Heart left ventricle (tissue), 16 donors: ENCODE measurements around the gene BRICD5. TPM values are rescaled to one million over a fixed set of nuclear protein-coding genes. Genes with fewer than 3 reads are reported as not detected.
A peak's percentile ranks its signal among the peaks of the same experiment; 100 is the strongest.

ENCODE experiments used
- ATAC-seq, 4 donors: fragments of 200-7000 bp; cut with Tn5 transposase; one replicate each; pipeline ENCODE4 v1.9.1; 2020 to 2022; ENCODE audit warnings: moderate library complexity in 4 of 4, mild to moderate bottlenecking in 3 of 4, moderate number of reproducible peaks in 1 of 4
- DNase-seq, 5 donors: peaks; one replicate each; pipeline ENCODE4 v3.0.0-alpha.2; 2020
- H3K27ac ChIP-seq, 12 donors: fragments of 200-600 bp; sonication (generic) in 4 of 12; one replicate each; pipeline versions ENCODE4 v1.5.0 to v1.8.0; 2016 to 2022; ENCODE audit warnings: mild to moderate bottlenecking in 2 of 12
- H3K27me3 ChIP-seq, 9 donors: fragments of 200-600 bp; sonication (generic) in 2 of 9; one replicate each; pipeline versions ENCODE4 v1.5.1 to v1.8.0; 2016 to 2022; ENCODE audit warnings: mild to moderate bottlenecking in 3 of 9
- H3K36me3 ChIP-seq, 9 donors: fragments of 200-600 bp; sonication (generic) in 2 of 9; one replicate each; pipeline versions ENCODE4 v1.5.0 to v1.8.0; 2018 to 2022; ENCODE audit warnings: mild to moderate bottlenecking in 2 of 9
- H3K4me1 ChIP-seq, 12 donors: fragments of 200-600 bp; sonication (generic) in 4 of 12; one replicate each; pipeline versions ENCODE4 v1.5.0 to v1.8.0; 2016 to 2022; ENCODE audit warnings: mild to moderate bottlenecking in 3 of 12
- H3K4me3 ChIP-seq, 12 donors: fragments of 200-600 bp; sonication (generic) in 4 of 12; one replicate each; pipeline versions ENCODE4 v1.5.0 to v1.8.0; 2017 to 2022; ENCODE audit warnings: mild to moderate bottlenecking in 9 of 12, moderate library complexity in 4 of 12
- H3K9me3 ChIP-seq, 12 donors: fragments of 200-600 bp; sonication (generic) in 4 of 12; one replicate each; pipeline versions ENCODE4 v1.5.0 to v1.8.0; 2016 to 2022; ENCODE audit warnings: mild to moderate bottlenecking in 1 of 12
- CTCF ChIP-seq, 12 donors: fragments of 200-600 bp; sonication (generic) in 4 of 12; IDR thresholded peaks; one replicate each; pipeline versions ENCODE4 v1.5.0 to v1.8.0; 2018 to 2022; ENCODE audit warnings: antibody characterized with exemption in 12 of 12, mild to moderate bottlenecking in 5 of 12
- POLR2A ChIP-seq, 2 donors: fragments of 450-650 bp; IDR thresholded peaks; one replicate each; pipeline ENCODE4 v1.6.1; 2017; ENCODE audit warnings: antibody characterized with exemption in 2 of 2, mild to moderate bottlenecking in 2 of 2, moderate library complexity in 2 of 2
- WGBS, 4 donors: extraction: QIAGEN DNeasy Blood & Tissue Kit in 2 of 4; methylation state at CpG; one replicate each; pipeline versions ENCODE4 v1.1.5 to v1.1.7; 2013 to 2018; 5-methylcytosine and 5-hydroxymethylcytosine counted together
- intact Hi-C, 10 donors: fragments of 100-400 bp; cut with DNase I; formaldehyde crosslinking; loops; one replicate each; pipeline versions ENCODE4 v1.11.1 to v1.14.2; 2022
- polyA plus RNA-seq, 2 donors: library from polyadenylated mRNA; stranded (reverse); fragments of 200-250 nt; gene quantifications; one replicate each; pipeline ENCODE4 v1.2.3, GENCODE V29; 2013
- total RNA-seq, 9 donors: library from RNA; depleted of rRNA in 2 of 9; stranded (reverse); fragments of >200 nt in 2 of 9; fragmentation: NEBNext Ultra II Directional in 3 of 9; extraction: Animal tissue kit (Norgen Biotek cat#: 25700) in 3 of 9; gene quantifications; one replicate each; pipeline versions ENCODE4 v1.1.0 to v1.2.4, GENCODE V29; 2016 to 2023
- donor health status: ischemic (EF 13 %, LVEDD 7.1; RV severe dilation, severe dysfunction).
- donor health status: healthy with polysubstance abuse.
- donor health status: DM: no; HTN: yes; CAD: no.
- donor health status: DM: no; HTN: no; CAD: no.
- donor health status: ischemic (EF 25% LVEDD 6.9; RV normal size, moderate dysfunction).
- donor health status: ischemic (EF 25% LVEDD 5.7; RV mildly dilated, moderate dysfunction).
- donor health status: healthy.
- donor health status: DM: yes; HTN: yes; CAD: no.
- donor health status: ischemic (EF 35%, LVEDD 5.7; RV mildly dilated, moderate dysfunction).
- donor health status: nonischemic (EF 11% LVEDD 7.7; RV severe dilation, severe dysfunction).
- donor health status: DM: yes; HTN: yes; CAD: no.
- donor health status: PGD.
- donor health status: ischemic (EF 29% LVEDD 5.4; RV normal size, mild dysfunction).
- donor health status: nonischemic (EF 23%, LVEDD 6.1; RV moderate dilation, normal function).

Gene BRICD5
- total and polyA plus RNA-seq, 11 donors = 1.7 to 11.7 (median 5.5) TPM

- Histone ChIP-seq H3K4me1 (peaks cover 4 to 47% (median 22%) of the 10 kb centered on the region in 12 donors), H3K27me3 (no peaks in the 10 kb centered on the region), H3K9me3 (no peaks in the 10 kb centered on the region), H3K36me3 (peaks cover 0 to 13% (median 6%) of the 10 kb centered on the region in 9 donors), H3K4me3 (no peak overlapping the region), H3K27ac (peak overlapping the region in 5 of 12 donors; percentile 5 to 90 (median 27))
- no peak for TF ChIP-seq CTCF (IDR thresholded peaks at IDR 0.05)
- no peak for TF ChIP-seq POLR2A (IDR thresholded peaks at IDR 0.05)
- WGBS, 4 donors = 93 to 95% (median 95%) methylated on average over 5 to 10 of the region's 10 CpGs
- ATAC-seq (no peak), DNase-seq (no peak)
- intact Hi-C loops = loop anchor here in 2 of 10 donors (5.0 to 10.0 kb wide), 2 partner anchors 40 to 263 kb away; partner anchors contain the start of gene CCNF (in 1 of the 2)
These were observed 48.8 kb downstream of the BRICD5 start for GRCh38 chr16:2161911-2162310.

- H3K4me1 ChIP-seq = peaks cover 10 to 55% (median 31%) of the 10 kb centered on the region in 12 donors
- TF ChIP-seq CTCF (IDR thresholded peaks at IDR 0.05) (no peak), POLR2A (IDR thresholded peaks at IDR 0.05) (no peak)
These were observed 49.6 kb downstream of the BRICD5 start for GRCh38 chr16:2160915-2161551.

More at GRCh38 chr16:2160915-2161551, 49.6 kb downstream of the BRICD5 start:
- ATAC-seq (peak; percentile 8 to 66 (median 34)), DNase-seq (peak in 3 of 5 donors; percentile 50 to 82 (median 73))
- H3K4me3 ChIP-seq = peak overlapping the region in 2 of 12 donors; percentile 19 to 28
- H3K27ac ChIP-seq = peak overlapping the region in 10 of 12 donors; percentile 27 to 90 (median 46)
- intact Hi-C loops = loop anchor here in 2 of 10 donors (5.0 to 10.0 kb wide), 2 partner anchors 41 to 264 kb away; partner anchors contain the start of gene CCNF (in 1 of the 2)
- H3K27me3 ChIP-seq = no peaks in the 10 kb centered on the region
- H3K9me3 ChIP-seq = no peaks in the 10 kb centered on the region
- 65 to 70% (median 68%) methylated on average over 17 to 20 of the region's 20 CpGs for WGBS, 4 donors
- peaks cover 0 to 5% (median under 1%) of the 10 kb centered on the region in 9 donors for H3K36me3 ChIP-seq

Other genes with a start within 250 kb of the BRICD5 start
- 1,000 to 10,000 TPM in 4 of 9 donors, 100 to 1,000 TPM in 5; 673 to 1,554 (median 968) TPM for gene RPS2, start 246.0 kb downstream of the BRICD5 start, total RNA-seq
- 1,000 to 10,000 TPM; 1,419 to 2,484 TPM for gene RPS2, start 246.0 kb downstream of the BRICD5 start, polyA plus RNA-seq
- not detected for gene RNF151, start 244.0 kb downstream of the BRICD5 start, total RNA-seq
- not detected for gene RNF151, start 244.0 kb downstream of the BRICD5 start, polyA plus RNA-seq
- 10 to 100 TPM; 19.3 to 68.7 (median 21.5) TPM for gene TBL3, start 238.8 kb downstream of the BRICD5 start, total RNA-seq
- 10 to 100 TPM; 57.9 to 59.5 TPM for gene TBL3, start 238.8 kb downstream of the BRICD5 start, polyA plus RNA-seq
- not detected for gene NOXO1, start 229.4 kb downstream of the BRICD5 start, total RNA-seq
- under 1 TPM; 0.06 to 0.15 TPM for gene NOXO1, start 229.4 kb downstream of the BRICD5 start, polyA plus RNA-seq
- 10 to 100 TPM; 18.0 to 29.9 (median 23.5) TPM for gene GFER, start 226.7 kb downstream of the BRICD5 start, total RNA-seq
- 10 to 100 TPM; 36.6 to 51.1 TPM for gene GFER, start 226.7 kb downstream of the BRICD5 start, polyA plus RNA-seq
- gene SYNGR3, start 220.9 kb downstream of the BRICD5 start, total RNA-seq = 1 to 10 TPM in 3 of 9 donors, under 1 TPM in 6; 0.19 to 1.3 (median 0.86) TPM
- 1 to 10 TPM in 1 of 2 donors, under 1 TPM in 1; 0.53 to 2.7 TPM for gene SYNGR3, start 220.9 kb downstream of the BRICD5 start, polyA plus RNA-seq
- gene ZNF598, start 201.0 kb downstream of the BRICD5 start, total RNA-seq = 10 to 100 TPM; 10.9 to 47.4 (median 17.0) TPM
- 10 to 100 TPM in 1 of 2 donors, 1 to 10 TPM in 1; 9.4 to 33.8 TPM for gene ZNF598, start 201.0 kb downstream of the BRICD5 start, polyA plus RNA-seq
- gene NPW, start 191.1 kb downstream of the BRICD5 start, total RNA-seq = under 1 TPM in 1 of 9 donors, not detected in 8; 0.69 TPM
- gene NPW, start 191.1 kb downstream of the BRICD5 start, polyA plus RNA-seq = under 1 TPM in 1 of 2 donors, not detected in 1; 0.19 TPM
- gene NHERF2, start 184.0 kb downstream of the BRICD5 start, total RNA-seq = 100 to 1,000 TPM; 124 to 496 (median 227) TPM
- gene NHERF2, start 184.0 kb downstream of the BRICD5 start, polyA plus RNA-seq = 100 to 1,000 TPM; 213 to 396 TPM
- gene NTHL1, start 163.0 kb downstream of the BRICD5 start, total RNA-seq = 10 to 100 TPM in 7 of 9 donors, 1 to 10 TPM in 2; 9.0 to 25.0 (median 11.7) TPM
- gene NTHL1, start 163.0 kb downstream of the BRICD5 start, polyA plus RNA-seq = 10 to 100 TPM; 13.1 to 32.3 TPM
- gene TSC2, start 162.9 kb downstream of the BRICD5 start, total RNA-seq = 10 to 100 TPM; 48.4 to 94.5 (median 70.4) TPM
- gene TSC2, start 162.9 kb downstream of the BRICD5 start, polyA plus RNA-seq = 10 to 100 TPM; 33.3 to 44.8 TPM
- 100 to 1,000 TPM in 6 of 9 donors, 10 to 100 TPM in 3; 64.9 to 441 (median 110) TPM for gene PKD1, start 75.0 kb downstream of the BRICD5 start, total RNA-seq
- gene PKD1, start 75.0 kb downstream of the BRICD5 start, polyA plus RNA-seq = 100 to 1,000 TPM in 1 of 2 donors, 10 to 100 TPM in 1; 90.6 to 105 TPM
- 1 to 10 TPM in 4 of 9 donors, under 1 TPM in 5; 0.36 to 5.0 (median 0.75) TPM for gene RAB26, start 62.2 kb downstream of the BRICD5 start, total RNA-seq
- gene RAB26, start 62.2 kb downstream of the BRICD5 start, polyA plus RNA-seq = 1 to 10 TPM in 1 of 2 donors, under 1 TPM in 1; 0.28 to 3.3 TPM
- gene TRAF7, start 55.1 kb downstream of the BRICD5 start, total RNA-seq = 10 to 100 TPM; 20.2 to 40.2 (median 27.0) TPM
- 10 to 100 TPM; 12.2 to 39.5 TPM for gene TRAF7, start 55.1 kb downstream of the BRICD5 start, polyA plus RNA-seq
- gene CASKIN1, start 14.3 kb downstream of the BRICD5 start, total RNA-seq = 1 to 10 TPM in 8 of 9 donors, under 1 TPM in 1; 0.77 to 7.0 (median 2.1) TPM
- 1 to 10 TPM in 1 of 2 donors, under 1 TPM in 1; 0.37 to 4.0 TPM for gene CASKIN1, start 14.3 kb downstream of the BRICD5 start, polyA plus RNA-seq
- gene MLST8, start 5.4 kb downstream of the BRICD5 start, total RNA-seq = 10 to 100 TPM; 19.8 to 49.0 (median 22.8) TPM
- gene MLST8, start 5.4 kb downstream of the BRICD5 start, polyA plus RNA-seq = 10 to 100 TPM; 28.5 to 42.3 TPM
- 10 to 100 TPM; 19.6 to 44.0 (median 33.8) TPM for gene PGP, start 4.0 kb upstream of the BRICD5 start, total RNA-seq
- 10 to 100 TPM; 24.6 to 31.7 TPM for gene PGP, start 4.0 kb upstream of the BRICD5 start, polyA plus RNA-seq
- gene E4F1, start 12.7 kb upstream of the BRICD5 start, total RNA-seq = 10 to 100 TPM in 8 of 9 donors, 1 to 10 TPM in 1; 8.4 to 27.3 (median 12.7) TPM
- gene E4F1, start 12.7 kb upstream of the BRICD5 start, polyA plus RNA-seq = 10 to 100 TPM; 17.3 to 20.4 TPM
- under 1 TPM in 7 of 9 donors, not detected in 2; 0.12 to 0.51 (median 0.34) TPM for gene DNASE1L2, start 25.6 kb upstream of the BRICD5 start, total RNA-seq
- gene DNASE1L2, start 25.6 kb upstream of the BRICD5 start, polyA plus RNA-seq = under 1 TPM; 0.18 to 0.50 TPM
- 100 to 1,000 TPM in 8 of 9 donors, 10 to 100 TPM in 1; 84.6 to 178 (median 142) TPM for gene ECI1, start 40.7 kb upstream of the BRICD5 start, total RNA-seq
- gene ECI1, start 40.7 kb upstream of the BRICD5 start, polyA plus RNA-seq = 100 to 1,000 TPM; 146 to 340 TPM
- gene RNPS1, start 57.3 kb upstream of the BRICD5 start, total RNA-seq = 100 to 1,000 TPM; 100 to 154 (median 120) TPM
- gene RNPS1, start 57.3 kb upstream of the BRICD5 start, polyA plus RNA-seq = 100 to 1,000 TPM in 1 of 2 donors, 10 to 100 TPM in 1; 73.9 to 193 TPM
- gene ABCA3, start 129.9 kb upstream of the BRICD5 start, total RNA-seq = 10 to 100 TPM in 5 of 9 donors, 1 to 10 TPM in 4; 8.0 to 16.5 (median 10.0) TPM
- gene ABCA3, start 129.9 kb upstream of the BRICD5 start, polyA plus RNA-seq = 1 to 10 TPM; 6.7 to 8.8 TPM
- gene CCNF, start 218.6 kb upstream of the BRICD5 start, total RNA-seq = 1 to 10 TPM in 7 of 9 donors, under 1 TPM in 2; 0.67 to 6.0 (median 1.6) TPM
- gene CCNF, start 218.6 kb upstream of the BRICD5 start, polyA plus RNA-seq = 1 to 10 TPM in 1 of 2 donors, under 1 TPM in 1; 0.38 to 1.6 TPM
- gene TEDC2, start 249.2 kb upstream of the BRICD5 start, total RNA-seq = 1 to 10 TPM in 5 of 9 donors, under 1 TPM in 3, not detected in 1; 0.60 to 4.9 (median 1.2) TPM
- gene TEDC2, start 249.2 kb upstream of the BRICD5 start, polyA plus RNA-seq = 1 to 10 TPM in 1 of 2 donors, under 1 TPM in 1; 0.46 to 3.1 TPM